HuH-7 (cell line): ENCODE results near the gene CMTM1.
A peak's percentile ranks its signal among the peaks of the same experiment; 100 is the strongest.
"Not testable (repeated sequence)": the region's sequence is repeated elsewhere in the genome, so short reads cannot be mapped to it uniquely, and the experiment has no call there.

ENCODE experiments used
- DNase-seq: peaks from one replicate; pipeline ENCODE4 v3.0.0; 2011; ENCODE audit warnings: low spot score

Gene CMTM1

GRCh38 chr16:66562409-66562808 lies 3.8 kb upstream of the CMTM1 start:
- DNase-seq = no peak

GRCh38 chr16:66562986-66563385 lies 3.3 kb upstream of the CMTM1 start:
- DNase-seq = no peak

GRCh38 chr16:66563574-66564334 lies 2.5 kb upstream of the CMTM1 start:
- DNase-seq = no peak

GRCh38 chr16:66567270-66567669 lies 1.0 kb downstream of the CMTM1 start:
- DNase-seq = not testable (repeated sequence)

- no peak for DNase-seq
These were observed 2.1 kb downstream of the CMTM1 start for GRCh38 chr16:66568355-66568754.

GRCh38 chr16:66569131-66569530 lies 2.9 kb downstream of the CMTM1 start:
- no peak for DNase-seq

- DNase-seq = no peak
These were observed 3.7 kb downstream of the CMTM1 start for GRCh38 chr16:66569827-66570405.

- no peak for DNase-seq
These were observed 6.1 kb downstream of the CMTM1 start for GRCh38 chr16:66572356-66572755.

GRCh38 chr16:66574081-66574480 lies 7.8 kb downstream of the CMTM1 start:
- DNase-seq = no peak

GRCh38 chr16:66574531-66574930 lies 8.3 kb downstream of the CMTM1 start:
- DNase-seq = no peak

- DNase-seq = no peak
These were observed 8.8 kb downstream of the CMTM1 start for GRCh38 chr16:66575060-66575459.

GRCh38 chr16:66576296-66576695 lies 10.1 kb downstream of the CMTM1 start:
- no peak for DNase-seq

GRCh38 chr16:66578651-66579531 lies 12.7 kb downstream of the CMTM1 start, which contains the start of gene CMTM2:
TSS of gene CMTM2 (plus strand) at chr16:66579463. CDS start at chr16:66579608, 145 bp downstream.
- no peak for DNase-seq

- peak; percentile 30 for DNase-seq
These were observed 14.5 kb downstream of the CMTM1 start for GRCh38 chr16:66580605-66581209.

- DNase-seq = no peak
These were observed 15.2 kb downstream of the CMTM1 start for GRCh38 chr16:66581246-66581952.

- DNase-seq = no peak
These were observed 19.4 kb downstream of the CMTM1 start for GRCh38 chr16:66585481-66586239.

- DNase-seq = no peak
These were observed 21.8 kb downstream of the CMTM1 start for GRCh38 chr16:66587881-66588600.

GRCh38 chr16:66588981-66589713 lies 22.9 kb downstream of the CMTM1 start:
- peak; percentile 39 for DNase-seq

- DNase-seq = no peak
These were observed 24.1 kb downstream of the CMTM1 start for GRCh38 chr16:66590322-66590721.
